ENCODE results near the gene KLHL10. TPM values are rescaled to one million over a fixed set of nuclear protein-coding genes. Genes with fewer than 3 reads are reported as not detected.
A peak's percentile ranks its signal among the peaks of the same experiment; 100 is the strongest.

KLHL10 gene
- total and polyA plus RNA-seq, 9 of the 15 experiments (the other 6 are each of a cell fraction or from before 2014, with no cell fraction given), result 0.06 to 0.56 (median 0.12) TPM; not detected in 5

DNA sequence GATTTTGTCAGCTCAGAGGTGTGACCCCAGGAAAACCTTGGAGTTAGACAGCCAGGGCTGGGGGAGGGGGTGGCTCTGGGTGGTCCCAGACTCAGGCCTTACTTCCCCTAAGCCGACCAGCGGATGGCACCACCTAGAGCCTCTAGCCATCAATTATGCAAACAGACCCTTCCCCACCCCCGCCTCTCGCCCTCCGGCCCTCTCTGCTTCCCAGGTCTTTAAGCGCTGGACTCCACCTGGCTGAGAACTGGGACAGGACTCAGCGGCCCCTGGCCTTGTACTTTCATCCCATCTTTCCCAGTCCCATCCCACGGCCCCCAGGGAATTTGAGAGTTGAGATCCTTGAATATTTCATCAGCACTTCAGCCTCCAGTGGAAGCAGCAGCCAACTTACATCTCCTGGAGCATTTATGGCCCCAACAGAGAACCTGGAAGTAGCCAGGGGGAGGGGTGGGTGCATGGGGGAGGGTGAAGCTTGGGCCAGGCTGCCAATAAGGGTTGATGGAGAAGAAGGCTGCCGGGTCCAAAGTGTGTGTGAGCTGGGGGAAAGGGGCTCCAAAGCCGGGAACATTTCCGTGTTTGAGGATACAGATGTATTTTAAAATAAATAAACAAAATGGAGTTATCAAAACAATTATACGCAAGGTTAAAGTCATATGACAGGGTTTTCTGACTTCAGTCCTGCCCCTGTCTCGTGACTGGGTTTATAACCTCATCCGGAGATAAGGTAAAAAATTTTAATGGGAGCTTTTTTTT lies 43.7 kb upstream of the KLHL10 start:
- Histone ChIP-seq H3K27me3 (ENCODE audit: control insufficient read depth in 2 of 2, insufficient read depth in 2 of 2, low read length in 2 of 2) (no peaks in the 10 kb centered on the region), H3K27ac (ENCODE audit: extremely low read depth, low read depth, low read length) (peak overlapping the region; percentile 90), H3K9me3 (replicated peaks; ENCODE audit: control insufficient read depth, insufficient read depth, low read depth, low read length) (no peaks in the 10 kb centered on the region), H4K20me1 (replicated peaks; ENCODE audit: control insufficient read depth, insufficient read depth, low read length) (no peaks in the 10 kb centered on the region), H3K4me1 (replicated peaks in 1 of 2; ENCODE audit: control insufficient read depth in 2 of 2, insufficient read depth in 2 of 2, low read length in 2 of 2) (peaks cover 44 to 52% of the 10 kb centered on the region in 2 experiments), H2AFZ (ENCODE audit: low read depth, low read length) (peak overlapping the region; percentile 86), H3K79me2 (ENCODE audit: control insufficient read depth, insufficient read depth, low read length) (no peaks in the 10 kb centered on the region), H3K4me2 (ENCODE audit: insufficient read depth, low read length) (peak overlapping the region; percentile 84), H3K9me1 (ENCODE audit: control insufficient read depth, insufficient read depth, low read length) (no peaks in the 10 kb centered on the region), H3K9ac (ENCODE audit: insufficient read depth in 1 of 2, low read depth in 2 of 2, low read length in 2 of 2) (peak overlapping the region; percentile 74 to 91), H3K36me3 (ENCODE audit: control insufficient read depth, insufficient read depth, low read length) (no peaks in the 10 kb centered on the region), H3K4me3 (peak overlapping the region; percentile 23; the same call in 1 of the 2 replicates)
- ChIA-PET CTCF (ENCODE audit: low intra/inter-chr PET ratio) (no interaction called here), POLR2A (interaction anchor here (0.6 to 4.3 kb wide), 7 partner anchors 8 to 314 kb away, joined by 3 to 17 read pairs (median 3); partner anchors contain the start of genes EIF1 and JUP)
- FAIRE-seq, result no peak
- DNase-seq (ENCODE audit: extremely low read depth in 1 of 4, low spot score in 3 of 4), result peak in 2 of 4 experiments; percentile 22 to 54
- BruUV-seq (replicated peaks), result no TSS peak
- intact Hi-C loops (cut with micrococcal nuclease) (loop anchor here (1.0 kb wide), 1 partner anchor 10 kb away; no protein-coding TSS in a partner anchor), in situ Hi-C loops (cut with MboI) (no loop called here)
- ATAC-seq, result peak; percentile 16
- whole genome bisulfite sequencing (ENCODE audit: insufficient coverage, low coverage, missing lambda C conversion rate), result 15% methylated on average over 11 of the region's 14 CpGs
- TF ChIP-seq STAT5B (CRISPR knock-in tag; IDR thresholded peaks at IDR 0.05), result no peak
- no peak for TF ChIP-seq FOS (IDR thresholded peaks at IDR 0.05; ENCODE audit: extremely low read depth, insufficient read length)
- no peak; the same call in 1 of the 2 replicates for TF ChIP-seq CXXC5 (CRISPR knock-in tag; IDR thresholded peaks at IDR 0.05)
- no peak for TF ChIP-seq SETDB1 (IDR thresholded peaks at IDR 0.05; ENCODE audit: low read length)
- TF ChIP-seq, protein P1, sequence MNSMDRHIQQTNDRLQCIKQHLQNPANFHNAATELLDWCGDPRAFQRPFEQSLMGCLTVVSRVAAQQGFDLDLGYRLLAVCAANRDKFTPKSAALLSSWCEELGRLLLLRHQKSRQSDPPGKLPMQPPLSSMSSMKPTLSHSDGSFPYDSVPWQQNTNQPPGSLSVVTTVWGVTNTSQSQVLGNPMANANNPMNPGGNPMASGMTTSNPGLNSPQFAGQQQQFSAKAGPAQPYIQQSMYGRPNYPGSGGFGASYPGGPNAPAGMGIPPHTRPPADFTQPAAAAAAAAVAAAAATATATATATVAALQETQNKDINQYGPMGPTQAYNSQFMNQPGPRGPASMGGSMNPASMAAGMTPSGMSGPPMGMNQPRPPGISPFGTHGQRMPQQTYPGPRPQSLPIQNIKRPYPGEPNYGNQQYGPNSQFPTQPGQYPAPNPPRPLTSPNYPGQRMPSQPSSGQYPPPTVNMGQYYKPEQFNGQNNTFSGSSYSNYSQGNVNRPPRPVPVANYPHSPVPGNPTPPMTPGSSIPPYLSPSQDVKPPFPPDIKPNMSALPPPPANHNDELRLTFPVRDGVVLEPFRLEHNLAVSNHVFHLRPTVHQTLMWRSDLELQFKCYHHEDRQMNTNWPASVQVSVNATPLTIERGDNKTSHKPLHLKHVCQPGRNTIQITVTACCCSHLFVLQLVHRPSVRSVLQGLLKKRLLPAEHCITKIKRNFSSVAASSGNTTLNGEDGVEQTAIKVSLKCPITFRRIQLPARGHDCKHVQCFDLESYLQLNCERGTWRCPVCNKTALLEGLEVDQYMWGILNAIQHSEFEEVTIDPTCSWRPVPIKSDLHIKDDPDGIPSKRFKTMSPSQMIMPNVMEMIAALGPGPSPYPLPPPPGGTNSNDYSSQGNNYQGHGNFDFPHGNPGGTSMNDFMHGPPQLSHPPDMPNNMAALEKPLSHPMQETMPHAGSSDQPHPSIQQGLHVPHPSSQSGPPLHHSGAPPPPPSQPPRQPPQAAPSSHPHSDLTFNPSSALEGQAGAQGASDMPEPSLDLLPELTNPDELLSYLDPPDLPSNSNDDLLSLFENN (IDR thresholded peaks at IDR 0.05; ENCODE audit: low read depth in 2 of 2, low read length in 2 of 2), result no peak
- no peak for TF ChIP-seq POLR2G (IDR thresholded peaks at IDR 0.05; ENCODE audit: low read depth, low read length)
- TF ChIP-seq, protein P2, sequence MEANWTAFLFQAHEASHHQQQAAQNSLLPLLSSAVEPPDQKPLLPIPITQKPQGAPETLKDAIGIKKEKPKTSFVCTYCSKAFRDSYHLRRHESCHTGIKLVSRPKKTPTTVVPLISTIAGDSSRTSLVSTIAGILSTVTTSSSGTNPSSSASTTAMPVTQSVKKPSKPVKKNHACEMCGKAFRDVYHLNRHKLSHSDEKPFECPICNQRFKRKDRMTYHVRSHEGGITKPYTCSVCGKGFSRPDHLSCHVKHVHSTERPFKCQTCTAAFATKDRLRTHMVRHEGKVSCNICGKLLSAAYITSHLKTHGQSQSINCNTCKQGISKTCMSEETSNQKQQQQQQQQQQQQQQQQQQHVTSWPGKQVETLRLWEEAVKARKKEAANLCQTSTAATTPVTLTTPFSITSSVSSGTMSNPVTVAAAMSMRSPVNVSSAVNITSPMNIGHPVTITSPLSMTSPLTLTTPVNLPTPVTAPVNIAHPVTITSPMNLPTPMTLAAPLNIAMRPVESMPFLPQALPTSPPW (CRISPR knock-in tag; IDR thresholded peaks at IDR 0.05), result peak; percentile 40; the same call in 1 of the 2 replicates
- no peak for TF ChIP-seq ELF2 (CRISPR knock-in tag; IDR thresholded peaks at IDR 0.05)
- TF ChIP-seq DIDO1 (tag; IDR thresholded peaks at IDR 0.05; ENCODE audit: low read depth), result no peak
- TF ChIP-seq SNRNP70 (optimal IDR thresholded peaks at IDR 0.05; ENCODE audit: low read depth, low read length), result no peak
- TF ChIP-seq, protein P3, sequence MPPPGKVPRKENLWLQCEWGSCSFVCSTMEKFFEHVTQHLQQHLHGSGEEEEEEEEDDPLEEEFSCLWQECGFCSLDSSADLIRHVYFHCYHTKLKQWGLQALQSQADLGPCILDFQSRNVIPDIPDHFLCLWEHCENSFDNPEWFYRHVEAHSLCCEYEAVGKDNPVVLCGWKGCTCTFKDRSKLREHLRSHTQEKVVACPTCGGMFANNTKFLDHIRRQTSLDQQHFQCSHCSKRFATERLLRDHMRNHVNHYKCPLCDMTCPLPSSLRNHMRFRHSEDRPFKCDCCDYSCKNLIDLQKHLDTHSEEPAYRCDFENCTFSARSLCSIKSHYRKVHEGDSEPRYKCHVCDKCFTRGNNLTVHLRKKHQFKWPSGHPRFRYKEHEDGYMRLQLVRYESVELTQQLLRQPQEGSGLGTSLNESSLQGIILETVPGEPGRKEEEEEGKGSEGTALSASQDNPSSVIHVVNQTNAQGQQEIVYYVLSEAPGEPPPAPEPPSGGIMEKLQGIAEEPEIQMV (tag; conservative IDR thresholded peaks at IDR 0.05; ENCODE audit: low read depth), result no peak
- TF ChIP-seq, protein P4, sequence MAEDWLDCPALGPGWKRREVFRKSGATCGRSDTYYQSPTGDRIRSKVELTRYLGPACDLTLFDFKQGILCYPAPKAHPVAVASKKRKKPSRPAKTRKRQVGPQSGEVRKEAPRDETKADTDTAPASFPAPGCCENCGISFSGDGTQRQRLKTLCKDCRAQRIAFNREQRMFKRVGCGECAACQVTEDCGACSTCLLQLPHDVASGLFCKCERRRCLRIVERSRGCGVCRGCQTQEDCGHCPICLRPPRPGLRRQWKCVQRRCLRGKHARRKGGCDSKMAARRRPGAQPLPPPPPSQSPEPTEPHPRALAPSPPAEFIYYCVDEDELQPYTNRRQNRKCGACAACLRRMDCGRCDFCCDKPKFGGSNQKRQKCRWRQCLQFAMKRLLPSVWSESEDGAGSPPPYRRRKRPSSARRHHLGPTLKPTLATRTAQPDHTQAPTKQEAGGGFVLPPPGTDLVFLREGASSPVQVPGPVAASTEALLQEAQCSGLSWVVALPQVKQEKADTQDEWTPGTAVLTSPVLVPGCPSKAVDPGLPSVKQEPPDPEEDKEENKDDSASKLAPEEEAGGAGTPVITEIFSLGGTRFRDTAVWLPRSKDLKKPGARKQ (CRISPR knock-in tag; IDR thresholded peaks at IDR 0.05), result no peak

All from K562 (cell line).